H1 (cell line): ENCODE results near the gene OR4E1. TPM values are rescaled to one million over a fixed set of nuclear protein-coding genes. Genes with fewer than 3 reads are reported as not detected.

Experiments
- KDM4A ChIP-seq: IDR thresholded peaks from one replicate; pipeline ENCODE4 v1.7.1; 2012; ENCODE audit warnings: low read depth, mild to moderate bottlenecking, moderate library complexity, low read length, inconsistent platforms; ENCODE audit not compliant: severe bottlenecking
- polyA plus RNA-seq, 7 experiments: library from polyadenylated mRNA; depleted of rRNA in 3 of 7; stranded (reverse) in 5 of 7; unstranded in 2 of 7; fragments of >200 nt in 5 of 7; fragments of 200-250 nt in 2 of 7; gene quantifications; 1 replicate in 5 of 7; 2 replicates in 1 of 7; 4 replicates in 1 of 7; pipeline versions ENCODE4 v1.2.1 to v1.2.3, GENCODE V29; 2011 to 2013; ENCODE audit warnings: missing spikeins in 2 of 7, mixed read lengths in 2 of 7
- total RNA-seq: library from RNA; stranded (reverse); fragmentation: NEBNext Ultra II Directional; extraction: Animal tissue kit (Norgen Biotek cat#: 25700); gene quantifications from 2 replicates; pipeline ENCODE4 v1.2.1, GENCODE V29; 2021

OR4E1 gene
- total and polyA plus RNA-seq, 2 of the 8 experiments (the other 6 are each of a cell fraction or from before 2014, with no cell fraction given): not detected

- TF ChIP-seq KDM4A: no peak
These were observed 20.2 kb downstream of the OR4E1 start, which contains the start of gene OR4E2 (continued) for GRCh38 chr14:21653331-21653885.
